Measurements from ENCODE around the gene CHST14. TPM values are rescaled to one million over a fixed set of nuclear protein-coding genes. Genes with fewer than 3 reads are reported as not detected.
A peak's percentile ranks its signal among the peaks of the same experiment; 100 is the strongest.

The CHST14 gene
- total and polyA plus RNA-seq, 7 donors, result 2.5 to 5.3 (median 4.1) TPM

DNA sequence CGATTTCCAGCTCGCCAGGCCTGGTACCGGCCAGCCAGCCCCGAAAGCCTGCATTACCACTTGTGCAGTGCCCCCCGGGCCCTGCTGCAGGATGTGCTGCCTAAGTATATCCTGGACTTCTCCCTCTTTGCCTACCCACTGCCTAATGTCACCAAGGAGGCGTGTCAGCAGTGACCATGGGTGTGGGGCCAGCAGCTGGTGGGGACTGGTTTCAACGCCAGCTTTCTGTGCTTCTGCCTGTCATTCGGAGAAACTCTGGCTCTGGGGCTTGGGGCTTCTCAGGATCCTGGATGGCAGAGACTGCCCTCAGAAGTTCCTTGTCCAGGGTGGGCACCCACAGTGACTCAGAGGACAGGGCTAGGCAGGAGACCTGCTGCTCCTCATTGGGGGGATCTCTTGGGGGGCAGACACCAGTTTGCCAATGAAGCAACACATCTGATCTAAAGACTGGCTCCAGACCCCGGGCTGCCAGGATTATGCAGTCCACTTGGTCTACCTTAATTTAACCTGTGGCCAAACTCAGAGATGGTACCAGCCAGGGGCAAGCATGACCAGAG lies 1.5 kb downstream of the CHST14 start:
- peak in 1 of 2 donors; percentile 57 for DNase-seq
- peaks cover 5% of the 10 kb centered on the region for H3K4me1 ChIP-seq
- no peaks in the 10 kb centered on the region for H3K9me3 ChIP-seq
- intact Hi-C loops (cut with DNase I), result no loop called here
- no peaks in the 10 kb centered on the region for H3K36me3 ChIP-seq (ENCODE audit: insufficient read depth in 1 of 2, low read depth in 1 of 2)
- peak overlapping the region; percentile 72 for H3K4me3 ChIP-seq
- no peak overlapping the region for H3K27ac ChIP-seq
- H3K27me3 ChIP-seq (ENCODE audit: insufficient read depth in 3 of 3, low read length in 2 of 3), result no peaks in the 10 kb centered on the region
- ATAC-seq, result no peak
- TF ChIP-seq, protein P1, sequence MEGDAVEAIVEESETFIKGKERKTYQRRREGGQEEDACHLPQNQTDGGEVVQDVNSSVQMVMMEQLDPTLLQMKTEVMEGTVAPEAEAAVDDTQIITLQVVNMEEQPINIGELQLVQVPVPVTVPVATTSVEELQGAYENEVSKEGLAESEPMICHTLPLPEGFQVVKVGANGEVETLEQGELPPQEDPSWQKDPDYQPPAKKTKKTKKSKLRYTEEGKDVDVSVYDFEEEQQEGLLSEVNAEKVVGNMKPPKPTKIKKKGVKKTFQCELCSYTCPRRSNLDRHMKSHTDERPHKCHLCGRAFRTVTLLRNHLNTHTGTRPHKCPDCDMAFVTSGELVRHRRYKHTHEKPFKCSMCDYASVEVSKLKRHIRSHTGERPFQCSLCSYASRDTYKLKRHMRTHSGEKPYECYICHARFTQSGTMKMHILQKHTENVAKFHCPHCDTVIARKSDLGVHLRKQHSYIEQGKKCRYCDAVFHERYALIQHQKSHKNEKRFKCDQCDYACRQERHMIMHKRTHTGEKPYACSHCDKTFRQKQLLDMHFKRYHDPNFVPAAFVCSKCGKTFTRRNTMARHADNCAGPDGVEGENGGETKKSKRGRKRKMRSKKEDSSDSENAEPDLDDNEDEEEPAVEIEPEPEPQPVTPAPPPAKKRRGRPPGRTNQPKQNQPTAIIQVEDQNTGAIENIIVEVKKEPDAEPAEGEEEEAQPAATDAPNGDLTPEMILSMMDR (IDR thresholded peaks at IDR 0.05), result no peak
- 51 to 65% (median 61%) methylated on average over 9 of the region's 9 CpGs for WGBS, 3 donors

DNA sequence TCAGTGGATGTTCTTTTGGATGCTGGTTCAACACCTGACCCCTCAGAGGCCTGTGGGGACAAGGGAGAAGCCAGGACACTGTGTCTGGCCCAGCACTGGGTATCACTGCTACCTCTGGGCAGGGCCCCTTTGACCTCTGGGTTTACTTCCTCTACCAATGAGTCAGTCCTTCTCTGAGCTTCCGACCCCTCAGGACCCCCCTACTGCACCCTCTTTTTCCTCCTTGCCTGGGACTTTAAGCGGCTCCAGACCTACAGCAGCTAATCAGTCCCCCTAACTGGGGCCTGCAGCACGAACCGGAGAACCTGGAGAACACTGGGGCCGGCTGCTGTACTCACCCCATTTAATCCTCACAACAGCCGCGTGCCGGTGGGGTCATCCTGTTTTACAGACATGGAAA lies 3.8 kb downstream of the CHST14 start:
- no peak overlapping the region for H3K27ac ChIP-seq
- intact Hi-C loops (cut with DNase I), result no loop called here
- no peak for ATAC-seq
- WGBS, 3 donors, result 63 to 68% (median 66%) methylated on average over 8 of the region's 8 CpGs
- no peak for DNase-seq
- no peak overlapping the region for H3K4me3 ChIP-seq
- no peaks in the 10 kb centered on the region for H3K36me3 ChIP-seq (ENCODE audit: insufficient read depth in 1 of 2, low read depth in 1 of 2)
- peaks cover 5% of the 10 kb centered on the region for H3K4me1 ChIP-seq
- TF ChIP-seq, protein P1 (IDR thresholded peaks at IDR 0.05), result no peak
- H3K27me3 ChIP-seq (ENCODE audit: insufficient read depth in 3 of 3, low read length in 2 of 3), result no peaks in the 10 kb centered on the region
- no peaks in the 10 kb centered on the region for H3K9me3 ChIP-seq

DNA sequence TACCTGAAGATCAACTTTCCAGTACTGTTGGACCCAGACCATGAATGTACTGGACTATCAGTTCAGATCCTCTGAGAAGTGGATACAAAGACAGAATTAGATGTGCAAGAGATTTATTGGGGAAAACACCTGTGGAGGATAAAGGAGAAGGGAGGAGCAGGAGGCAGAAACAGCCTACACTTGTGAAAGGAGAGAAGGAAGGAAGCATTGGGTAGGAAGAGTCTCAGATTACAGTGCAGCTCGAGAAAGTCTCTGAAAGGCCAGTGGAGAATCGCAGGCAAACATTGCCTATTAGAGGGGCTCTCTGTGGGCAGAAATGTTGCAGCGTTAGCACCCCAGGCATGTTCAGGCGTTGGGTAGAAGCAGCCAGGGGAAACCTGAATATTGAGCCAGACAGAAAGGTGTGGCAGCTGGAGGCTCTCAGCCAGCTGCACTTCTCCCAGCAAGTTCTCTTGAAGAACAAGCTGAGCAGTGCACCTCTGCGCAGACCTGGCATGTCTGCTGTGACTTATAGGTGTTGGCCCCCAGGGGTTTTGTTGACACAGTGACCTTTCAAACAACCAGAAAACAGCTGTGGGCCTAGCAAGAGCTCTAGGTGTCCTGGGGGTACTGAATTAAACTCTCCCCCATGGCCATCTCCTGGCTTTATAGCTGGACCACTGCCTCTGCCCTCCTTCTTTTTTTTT lies 7.0 kb downstream of the CHST14 start:
- no peaks in the 10 kb centered on the region for H3K36me3 ChIP-seq (ENCODE audit: insufficient read depth in 1 of 2, low read depth in 1 of 2)
- no peaks in the 10 kb centered on the region for H3K4me1 ChIP-seq
- 38 to 50% (median 46%) methylated on average over 5 of the region's 5 CpGs for WGBS, 3 donors
- intact Hi-C loops (cut with DNase I), result no loop called here
- ATAC-seq, result no peak
- DNase-seq, result no peak
- H3K27ac ChIP-seq, result no peak overlapping the region
- no peak overlapping the region for H3K4me3 ChIP-seq
- TF ChIP-seq, protein P1 (IDR thresholded peaks at IDR 0.05), result no peak
- no peaks in the 10 kb centered on the region for H3K27me3 ChIP-seq (ENCODE audit: insufficient read depth in 3 of 3, low read length in 2 of 3)
- H3K9me3 ChIP-seq, result no peaks in the 10 kb centered on the region

DNA sequence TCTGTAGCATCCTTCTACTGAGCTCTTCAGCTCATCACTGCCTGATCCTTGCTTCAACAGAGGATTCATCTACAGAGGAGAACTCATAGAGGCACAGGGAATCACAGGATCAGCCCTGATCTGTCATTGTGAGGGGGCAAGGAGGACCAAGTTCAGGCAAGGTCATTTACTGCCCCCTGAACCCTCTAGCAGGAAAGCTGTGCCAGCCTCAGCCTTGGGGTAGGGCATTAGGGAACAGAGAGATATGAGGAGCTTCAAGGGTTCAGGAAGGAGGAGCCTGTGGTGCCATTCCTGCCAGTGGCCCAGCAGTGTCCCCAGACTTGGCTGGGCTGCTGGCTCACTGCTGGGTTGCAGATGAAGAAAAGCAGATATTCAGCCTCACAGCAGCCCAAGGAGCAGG lies 8.2 kb downstream of the CHST14 start:
- no peak for ATAC-seq
- no peak overlapping the region for H3K27ac ChIP-seq
- intact Hi-C loops (cut with DNase I), result no loop called here
- no peak overlapping the region for H3K4me3 ChIP-seq
- no peaks in the 10 kb centered on the region for H3K36me3 ChIP-seq (ENCODE audit: insufficient read depth in 1 of 2, low read depth in 1 of 2)
- TF ChIP-seq, protein P1 (IDR thresholded peaks at IDR 0.05), result no peak
- H3K9me3 ChIP-seq, result no peaks in the 10 kb centered on the region
- no peak for DNase-seq
- no peaks in the 10 kb centered on the region for H3K4me1 ChIP-seq
- no peaks in the 10 kb centered on the region for H3K27me3 ChIP-seq (ENCODE audit: insufficient read depth in 3 of 3, low read length in 2 of 3)

Measured in psoas muscle (tissue), 8 donors.